DND-41 (cell line): ENCODE measurements around the gene IGFBP5.

ENCODE experiments used
- ATAC-seq: fragments of 200-7000 bp; cut with Tn5 transposase; 3 replicates; pipeline ENCODE4 v1.9.1; 2021; ENCODE audit warnings: low read depth; ENCODE audit not compliant: insufficient read depth
- DNase-seq: peaks from one replicate; pipeline ENCODE4 v3.0.0-alpha.2; 2020
- H2AFZ ChIP-seq: 2 replicates; pipeline ENCODE4 v1.6.0; 2012; ENCODE audit warnings: low read depth, low read length
- H3K27ac ChIP-seq: 2 replicates; pipeline ENCODE4 v1.5.1; 2012; ENCODE audit warnings: low read length, inconsistent platforms
- H3K27me3 ChIP-seq: fragments of 200-600 bp; sonication (generic); 2 replicates; pipeline ENCODE4 v1.6.0; 2012; ENCODE audit warnings: low read length, mild to moderate bottlenecking, inconsistent platforms; ENCODE audit not compliant: insufficient read depth, poor library complexity
- H3K36me3 ChIP-seq: 2 replicates; pipeline ENCODE4 v1.5.1; 2012; ENCODE audit warnings: low read length, inconsistent platforms; ENCODE audit not compliant: insufficient read depth
- H3K4me1 ChIP-seq: 2 replicates; pipeline ENCODE4 v1.5.1; 2012; ENCODE audit warnings: mild to moderate bottlenecking, low read length; ENCODE audit not compliant: insufficient read depth
- H3K4me2 ChIP-seq: 2 replicates; pipeline ENCODE4 v1.6.0; 2012; ENCODE audit warnings: mild to moderate bottlenecking, moderate library complexity, low read length, inconsistent platforms; ENCODE audit not compliant: insufficient read depth
- H3K4me3 ChIP-seq, 2 experiments: fragments of 200-600 bp in 1 of 2; shearing (Covaris generic) in 1 of 2; 2 replicates each; pipeline ENCODE4 v1.5.1; 2012 to 2016; ENCODE audit warnings: inconsistent platforms in 2 of 2, low read length in 2 of 2, mild to moderate bottlenecking in 2 of 2, low read depth in 1 of 2, moderate library complexity in 1 of 2
- H3K79me2 ChIP-seq: 2 replicates; pipeline ENCODE4 v1.6.0; 2012; ENCODE audit warnings: low read length, inconsistent platforms; ENCODE audit not compliant: insufficient read depth
- H3K9ac ChIP-seq: 2 replicates; pipeline ENCODE4 v1.6.0; 2012; ENCODE audit warnings: low read depth, mild to moderate bottlenecking, inconsistent platforms, low read length, moderate library complexity
- H3K9me3 ChIP-seq: 2 replicates; pipeline ENCODE4 v1.5.1; 2012; ENCODE audit warnings: low read length, moderate library complexity, mild to moderate bottlenecking, inconsistent platforms; ENCODE audit not compliant: insufficient read depth, severe bottlenecking
- H4K20me1 ChIP-seq: 2 replicates; pipeline ENCODE4 v1.6.0; 2012; ENCODE audit warnings: low read length; ENCODE audit not compliant: insufficient read depth
- EZH2 ChIP-seq: IDR thresholded peaks from 3 replicates; pipeline ENCODE4 v1.6.1; 2012; ENCODE audit warnings: borderline replicate concordance, low read depth, mild to moderate bottlenecking, moderate library complexity, low read length, inconsistent platforms; ENCODE audit not compliant: severe bottlenecking
- TF ChIP-seq, protein P1 (sequence below): IDR thresholded peaks from 2 replicates; pipeline ENCODE4 v1.5.1; 2012; ENCODE audit warnings: borderline replicate concordance, low read length, moderate library complexity, mild to moderate bottlenecking; ENCODE audit not compliant: poor library complexity, severe bottlenecking; ENCODE audit errors: extremely low read depth

Gene IGFBP5

DNA sequence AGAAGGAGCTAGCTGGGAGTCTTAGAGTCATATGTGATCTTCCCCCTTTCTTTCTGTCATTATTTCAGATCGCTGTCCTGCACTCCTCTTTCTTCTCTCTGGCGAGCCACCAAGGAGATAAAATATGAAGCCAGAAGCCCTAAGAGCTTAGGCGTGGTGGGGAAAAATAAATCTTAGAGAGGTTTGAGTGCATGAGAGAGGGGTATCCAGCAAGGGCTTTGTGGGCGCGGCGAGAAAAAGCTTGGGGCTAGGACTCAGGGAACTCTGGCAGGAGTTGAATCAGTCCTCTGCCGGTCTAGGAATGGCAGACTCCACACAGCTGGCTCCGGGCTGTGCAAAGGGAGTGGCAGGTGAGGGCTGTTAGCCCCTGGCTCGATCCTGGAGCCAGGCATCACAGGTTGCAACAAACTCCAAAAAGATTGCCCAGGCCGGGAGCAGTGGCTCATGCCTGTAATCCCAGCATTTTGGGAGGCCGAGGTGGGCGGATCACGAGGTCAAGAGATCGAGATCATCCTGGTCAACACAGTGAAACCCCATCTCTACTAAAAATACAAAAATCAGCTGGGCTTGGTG, 20.1 kb upstream of the IGFBP5 start:
- no peak for TF ChIP-seq EZH2
- TF ChIP-seq, protein P1, sequence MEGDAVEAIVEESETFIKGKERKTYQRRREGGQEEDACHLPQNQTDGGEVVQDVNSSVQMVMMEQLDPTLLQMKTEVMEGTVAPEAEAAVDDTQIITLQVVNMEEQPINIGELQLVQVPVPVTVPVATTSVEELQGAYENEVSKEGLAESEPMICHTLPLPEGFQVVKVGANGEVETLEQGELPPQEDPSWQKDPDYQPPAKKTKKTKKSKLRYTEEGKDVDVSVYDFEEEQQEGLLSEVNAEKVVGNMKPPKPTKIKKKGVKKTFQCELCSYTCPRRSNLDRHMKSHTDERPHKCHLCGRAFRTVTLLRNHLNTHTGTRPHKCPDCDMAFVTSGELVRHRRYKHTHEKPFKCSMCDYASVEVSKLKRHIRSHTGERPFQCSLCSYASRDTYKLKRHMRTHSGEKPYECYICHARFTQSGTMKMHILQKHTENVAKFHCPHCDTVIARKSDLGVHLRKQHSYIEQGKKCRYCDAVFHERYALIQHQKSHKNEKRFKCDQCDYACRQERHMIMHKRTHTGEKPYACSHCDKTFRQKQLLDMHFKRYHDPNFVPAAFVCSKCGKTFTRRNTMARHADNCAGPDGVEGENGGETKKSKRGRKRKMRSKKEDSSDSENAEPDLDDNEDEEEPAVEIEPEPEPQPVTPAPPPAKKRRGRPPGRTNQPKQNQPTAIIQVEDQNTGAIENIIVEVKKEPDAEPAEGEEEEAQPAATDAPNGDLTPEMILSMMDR: no peak
- H4K20me1 ChIP-seq: no peaks in the 10 kb centered on the region
- no peak overlapping the region for H3K4me2 ChIP-seq
- no peaks in the 10 kb centered on the region for H3K36me3 ChIP-seq
- H3K27ac ChIP-seq: no peak overlapping the region
- H3K4me3 ChIP-seq: no peak overlapping the region
- peaks cover 20% of the 10 kb centered on the region for H3K27me3 ChIP-seq
- no peaks in the 10 kb centered on the region for H3K9me3 ChIP-seq
- DNase-seq (no peak), ATAC-seq (no peak)
- H3K4me1 ChIP-seq: no peaks in the 10 kb centered on the region
- H2AFZ ChIP-seq: no peak overlapping the region
- H3K9ac ChIP-seq: no peak overlapping the region
- no peaks in the 10 kb centered on the region for H3K79me2 ChIP-seq

DNA sequence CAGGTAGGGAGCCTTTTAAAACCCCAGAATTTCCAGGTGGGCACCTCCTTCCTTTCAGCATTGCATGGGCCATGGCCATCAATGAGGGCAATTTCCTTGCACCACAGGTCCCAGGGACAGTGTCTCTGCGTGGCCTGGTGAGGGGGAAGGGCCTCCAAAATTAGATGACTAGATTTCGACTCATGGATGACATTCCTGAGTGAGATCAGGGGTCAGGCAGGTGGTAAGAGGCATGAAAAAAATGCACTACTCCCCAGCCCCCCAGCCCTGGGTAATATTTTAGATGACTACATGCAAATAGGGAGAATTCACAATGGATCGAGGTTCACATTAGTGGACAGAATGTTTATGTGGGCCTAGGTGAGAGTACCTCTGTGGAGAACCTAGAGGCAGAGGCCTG, 19.0 kb upstream of the IGFBP5 start:
- Histone ChIP-seq H3K9ac (no peak overlapping the region), H3K9me3 (no peaks in the 10 kb centered on the region), H3K4me1 (no peaks in the 10 kb centered on the region), H3K36me3 (no peaks in the 10 kb centered on the region), H3K4me3 (no peak overlapping the region), H3K79me2 (no peaks in the 10 kb centered on the region), H2AFZ (no peak overlapping the region), H4K20me1 (no peaks in the 10 kb centered on the region), H3K27ac (no peak overlapping the region), H3K27me3 (peaks cover 20% of the 10 kb centered on the region), H3K4me2 (no peak overlapping the region)
- no peak for DNase-seq
- no peak for TF ChIP-seq EZH2
- TF ChIP-seq, protein P1: no peak
- ATAC-seq: no peak

DNA sequence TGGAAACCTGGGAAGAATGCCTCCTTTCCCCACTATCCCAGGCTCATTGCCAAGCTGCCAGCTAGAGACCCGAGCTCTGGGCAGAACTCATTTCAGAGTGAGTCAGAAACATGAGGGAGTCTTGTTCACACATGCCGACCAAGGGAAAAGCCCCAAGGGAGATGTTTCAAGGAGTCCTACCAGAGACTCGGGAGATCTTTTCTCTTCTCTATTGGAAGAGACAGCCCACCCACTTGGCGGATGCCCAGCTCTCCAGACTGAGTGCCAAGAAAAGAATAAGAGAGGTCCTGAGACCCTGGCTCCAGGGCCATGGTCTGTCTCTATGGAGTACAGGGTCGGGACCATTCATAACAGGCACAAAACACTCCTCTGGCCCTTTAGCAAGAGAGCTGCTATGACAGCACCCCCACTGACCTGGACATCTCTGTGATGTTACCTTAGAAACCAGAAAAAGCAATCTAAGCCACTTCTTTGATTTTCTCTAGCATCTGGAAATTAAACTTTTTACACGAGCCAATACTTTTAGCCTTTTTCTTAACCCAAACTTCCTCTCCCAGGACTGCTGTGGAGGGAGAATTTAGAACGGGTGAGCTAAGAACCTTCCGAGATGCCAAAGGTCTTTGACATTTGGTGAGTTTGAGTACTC, 18.5 kb upstream of the IGFBP5 start:
- Histone ChIP-seq H3K4me2 (no peak overlapping the region), H3K36me3 (no peaks in the 10 kb centered on the region), H4K20me1 (no peaks in the 10 kb centered on the region), H3K4me3 (no peak overlapping the region), H2AFZ (no peak overlapping the region), H3K79me2 (no peaks in the 10 kb centered on the region), H3K9ac (no peak overlapping the region), H3K27me3 (peaks cover 20% of the 10 kb centered on the region), H3K27ac (no peak overlapping the region), H3K4me1 (no peaks in the 10 kb centered on the region), H3K9me3 (no peaks in the 10 kb centered on the region)
- no peak for ATAC-seq
- TF ChIP-seq, protein P1: no peak
- TF ChIP-seq EZH2: no peak
- no peak for DNase-seq
